WTC11 (cell line): ENCODE data around the gene IDH3B. TPM values are rescaled to one million over a fixed set of nuclear protein-coding genes. Genes with fewer than 3 reads are reported as not detected.

Source experiments
- ATAC-seq: fragments of 200-7000 bp; cut with Tn5 transposase; 2 replicates; pipeline ENCODE4 v1.10.0; 2021; ENCODE audit warnings: mild to moderate bottlenecking, moderate library complexity
- CTCF ChIA-PET: fragments of 300-600 bp; sonication (Branson Sonifier 250); formaldehyde crosslinking; loops from one replicate; lab custom pipeline; 2021; ENCODE audit warnings: antibody characterized with exemption; lab: Charles Lee
- POLR2A ChIA-PET: fragments of 350-600 bp; sonication (Branson Sonifier 250); formaldehyde crosslinking; loops from one replicate; lab custom pipeline; 2021; ENCODE audit warnings: antibody characterized with exemption; lab: Charles Lee
- DNase-seq: peaks from one replicate; pipeline ENCODE4 v3.0.0; 2021; ENCODE audit warnings: low spot score
- H3K27ac Mint-ChIP-seq: 2 replicates; pipeline ENCODE4 v1.8.0; 2021; ENCODE audit warnings: mixed read lengths
- H3K27me3 Mint-ChIP-seq: 2 replicates; pipeline ENCODE4 v1.8.0; 2021; ENCODE audit warnings: low read depth, mild to moderate bottlenecking, moderate library complexity, mixed read lengths
- H3K36me3 Mint-ChIP-seq: 2 replicates; pipeline ENCODE4 v1.8.0; 2021; ENCODE audit warnings: mixed read lengths
- H3K4me1 Mint-ChIP-seq: 2 replicates; pipeline ENCODE4 v1.8.0; 2022; ENCODE audit warnings: mixed read lengths
- H3K4me3 Mint-ChIP-seq: 2 replicates; pipeline ENCODE4 v1.8.0; 2021; ENCODE audit warnings: mild to moderate bottlenecking, moderate library complexity, mixed read lengths
- H3K9me3 Mint-ChIP-seq: 2 replicates; pipeline ENCODE4 v1.8.0; 2021; ENCODE audit warnings: mixed read lengths
- CTCF ChIP-seq: fragments of 200-600 bp; IDR thresholded peaks from 2 replicates; pipeline ENCODE4 v1.8.0; 2022; ENCODE audit warnings: antibody characterized with exemption
- E2F4 ChIP-seq: sonication (generic); formaldehyde crosslinking; IDR thresholded peaks from 2 replicates; pipeline ENCODE4 v1.8.1; 2022; ENCODE audit warnings: low read depth, mild to moderate bottlenecking, moderate library complexity, missing genetic modification reagents, borderline replicate concordance
- ESRRA ChIP-seq: sonication (generic); formaldehyde crosslinking; IDR thresholded peaks from 2 replicates; pipeline ENCODE4 v1.8.1; 2022; ENCODE audit warnings: mild to moderate bottlenecking, missing genetic modification reagents, borderline replicate concordance
- FOXK1 ChIP-seq: sonication (generic); formaldehyde crosslinking; IDR thresholded peaks from 2 replicates; pipeline ENCODE4 v1.8.0; 2022; ENCODE audit warnings: mild to moderate bottlenecking, moderate library complexity, missing genetic modification reagents
- GTF2I ChIP-seq: fragments of 250-450 bp; sonication (Bioruptor Pico); conservative IDR thresholded peaks from 2 replicates; pipeline ENCODE4 v1.4.0; 2021; ENCODE audit warnings: mild to moderate bottlenecking
- JUN ChIP-seq: sonication (generic); formaldehyde crosslinking; IDR thresholded peaks from 2 replicates; pipeline ENCODE4 v1.8.0; 2023; ENCODE audit warnings: mild to moderate bottlenecking, missing genetic modification reagents
- MYBL2 ChIP-seq: sonication (generic); formaldehyde crosslinking; IDR thresholded peaks from 2 replicates; pipeline ENCODE4 v1.8.1; 2023; ENCODE audit warnings: mild to moderate bottlenecking, moderate library complexity, missing genetic modification reagents
- NR1H2 ChIP-seq: sonication (generic); formaldehyde crosslinking; IDR thresholded peaks from 2 replicates; pipeline ENCODE4 v1.9.0; 2021; ENCODE audit warnings: mild to moderate bottlenecking, moderate library complexity, missing genetic modification reagents
- RELA ChIP-seq: sonication (generic); formaldehyde crosslinking; IDR thresholded peaks from 2 replicates; pipeline ENCODE4 v1.8.1; 2022; ENCODE audit warnings: missing genetic modification reagents, mild to moderate bottlenecking, borderline replicate concordance
- TCF7 ChIP-seq: sonication (generic); formaldehyde crosslinking; IDR thresholded peaks from 2 replicates; pipeline ENCODE4 v1.8.0; 2022; ENCODE audit warnings: mild to moderate bottlenecking, low read depth, missing genetic modification reagents, moderate library complexity
- TEAD4 ChIP-seq: sonication (generic); formaldehyde crosslinking; IDR thresholded peaks from 2 replicates; pipeline ENCODE4 v1.8.0; 2022; ENCODE audit warnings: mild to moderate bottlenecking, missing genetic modification reagents
- ZNF138 ChIP-seq: sonication (generic); formaldehyde crosslinking; conservative IDR thresholded peaks from 2 replicates; pipeline ENCODE4 v1.8.1; 2022; ENCODE audit warnings: mild to moderate bottlenecking, moderate library complexity, missing genetic modification reagents
- ZSCAN18 ChIP-seq: fragments of 250-450 bp; sonication (Bioruptor Pico); IDR thresholded peaks from 2 replicates; pipeline ENCODE4 v2.1.2; 2022; ENCODE audit warnings: mild to moderate bottlenecking, moderate library complexity
- total RNA-seq: library from RNA; stranded (reverse); gene quantifications from 3 replicates; pipeline ENCODE4 v1.2.3, GENCODE V29; 2021
- TF ChIP-seq, protein P1 (sequence below): sonication (generic); formaldehyde crosslinking; IDR thresholded peaks from 2 replicates; pipeline ENCODE4 v1.8.1; 2022; ENCODE audit warnings: mild to moderate bottlenecking, missing genetic modification reagents, moderate library complexity, borderline replicate concordance
- TF ChIP-seq, protein P2 (sequence below): sonication (generic); formaldehyde crosslinking; IDR thresholded peaks from 2 replicates; pipeline ENCODE4 v1.8.0; 2023; ENCODE audit warnings: missing genetic modification reagents
- TF ChIP-seq, protein P3 (sequence below): sonication (generic); formaldehyde crosslinking; IDR thresholded peaks from 2 replicates; pipeline ENCODE4 v1.8.1; 2023; ENCODE audit warnings: mild to moderate bottlenecking, missing genetic modification reagents

IDH3B gene
- total RNA-seq, 1 experiment from 2014 or later = 136 TPM

GRCh38 chr20:2673453-2673852 is 9.4 kb upstream of the IDH3B start:
- DNase-seq (no peak), ATAC-seq (no peak)
- no peak overlapping the region for H3K4me3 Mint-ChIP-seq
- H3K36me3 Mint-ChIP-seq = no peaks in the 10 kb centered on the region
- ChIA-PET CTCF (interaction anchor here (0.7 to 2.3 kb wide), 12 partner anchors 9 to 286 kb away, joined by 3 to 12 read pairs (median 4); partner anchors contain the start of gene IDH3B), POLR2A (no interaction called here)
- TF ChIP-seq GTF2I (CRISPR knock-in tag) (no peak), E2F4 (CRISPR knock-in tag) (no peak), RELA (no peak)
- no peaks in the 10 kb centered on the region for H3K9me3 Mint-ChIP-seq
- H3K4me1 Mint-ChIP-seq = 0 out of 2 replicates have a peak, but pooled peaks cover 3% of the 10 kb centered on the region
- no peak overlapping the region for H3K27ac Mint-ChIP-seq
- H3K27me3 Mint-ChIP-seq = peaks cover 23% of the 10 kb centered on the region

DNA sequence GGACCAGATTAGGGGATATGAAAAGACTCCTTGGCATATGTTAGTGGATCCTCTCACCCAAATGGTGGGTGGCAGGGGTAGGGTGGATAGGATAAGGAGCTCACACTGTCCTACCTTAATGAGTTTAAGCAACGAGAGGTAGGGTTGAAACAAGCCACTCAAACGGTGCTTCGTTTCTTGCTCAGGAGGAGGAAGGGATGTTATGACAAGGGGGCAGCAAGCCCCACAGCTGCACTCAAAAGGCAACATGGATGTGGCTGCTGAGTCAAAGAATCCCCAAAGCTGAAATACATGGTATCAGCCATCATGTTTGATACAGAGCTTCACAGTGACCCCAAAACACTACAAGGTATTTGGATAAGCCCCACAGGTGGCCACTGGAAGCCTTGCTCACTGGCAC is 8.4 kb upstream of the IDH3B start:
- Mint-ChIP-seq H3K27ac (no peak overlapping the region), H3K36me3 (no peaks in the 10 kb centered on the region), H3K4me1 (0 out of 2 replicates have a peak, but pooled peaks cover 3% of the 10 kb centered on the region), H3K9me3 (no peaks in the 10 kb centered on the region), H3K4me3 (no peak overlapping the region), H3K27me3 (peaks cover 31% of the 10 kb centered on the region)
- TF ChIP-seq JUN (CRISPR knock-in tag) (no peak), ZNF138 (CRISPR knock-in tag) (no peak), ESRRA (CRISPR knock-in tag) (no peak), TEAD4 (CRISPR knock-in tag) (no peak), MYBL2 (CRISPR knock-in tag) (no peak), FOXK1 (no peak), ZSCAN18 (no peak), NR1H2 (CRISPR knock-in tag) (no peak)
- TF ChIP-seq, protein P1, sequence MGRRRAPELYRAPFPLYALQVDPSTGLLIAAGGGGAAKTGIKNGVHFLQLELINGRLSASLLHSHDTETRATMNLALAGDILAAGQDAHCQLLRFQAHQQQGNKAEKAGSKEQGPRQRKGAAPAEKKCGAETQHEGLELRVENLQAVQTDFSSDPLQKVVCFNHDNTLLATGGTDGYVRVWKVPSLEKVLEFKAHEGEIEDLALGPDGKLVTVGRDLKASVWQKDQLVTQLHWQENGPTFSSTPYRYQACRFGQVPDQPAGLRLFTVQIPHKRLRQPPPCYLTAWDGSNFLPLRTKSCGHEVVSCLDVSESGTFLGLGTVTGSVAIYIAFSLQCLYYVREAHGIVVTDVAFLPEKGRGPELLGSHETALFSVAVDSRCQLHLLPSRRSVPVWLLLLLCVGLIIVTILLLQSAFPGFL (CRISPR knock-in tag) = no peak
- TF ChIP-seq, protein P2, sequence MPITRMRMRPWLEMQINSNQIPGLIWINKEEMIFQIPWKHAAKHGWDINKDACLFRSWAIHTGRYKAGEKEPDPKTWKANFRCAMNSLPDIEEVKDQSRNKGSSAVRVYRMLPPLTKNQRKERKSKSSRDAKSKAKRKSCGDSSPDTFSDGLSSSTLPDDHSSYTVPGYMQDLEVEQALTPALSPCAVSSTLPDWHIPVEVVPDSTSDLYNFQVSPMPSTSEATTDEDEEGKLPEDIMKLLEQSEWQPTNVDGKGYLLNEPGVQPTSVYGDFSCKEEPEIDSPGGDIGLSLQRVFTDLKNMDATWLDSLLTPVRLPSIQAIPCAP (CRISPR knock-in tag) = no peak
- TF ChIP-seq, protein P3, sequence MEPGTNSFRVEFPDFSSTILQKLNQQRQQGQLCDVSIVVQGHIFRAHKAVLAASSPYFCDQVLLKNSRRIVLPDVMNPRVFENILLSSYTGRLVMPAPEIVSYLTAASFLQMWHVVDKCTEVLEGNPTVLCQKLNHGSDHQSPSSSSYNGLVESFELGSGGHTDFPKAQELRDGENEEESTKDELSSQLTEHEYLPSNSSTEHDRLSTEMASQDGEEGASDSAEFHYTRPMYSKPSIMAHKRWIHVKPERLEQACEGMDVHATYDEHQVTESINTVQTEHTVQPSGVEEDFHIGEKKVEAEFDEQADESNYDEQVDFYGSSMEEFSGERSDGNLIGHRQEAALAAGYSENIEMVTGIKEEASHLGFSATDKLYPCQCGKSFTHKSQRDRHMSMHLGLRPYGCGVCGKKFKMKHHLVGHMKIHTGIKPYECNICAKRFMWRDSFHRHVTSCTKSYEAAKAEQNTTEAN (CRISPR knock-in tag) = no peak
- POLR2A ChIA-PET = no interaction called here
- CTCF ChIA-PET = interaction anchor here (0.9 to 1.5 kb wide), 8 partner anchors 9 to 142 kb away, joined by 3 to 6 read pairs (median 4); partner anchors contain the start of gene IDH3B
- no peak for DNase-seq
- ATAC-seq = no peak

GRCh38 chr20:2671977-2672376 is 8.0 kb upstream of the IDH3B start:
- ATAC-seq (peak; percentile 94), DNase-seq (peak; percentile 66)
- Mint-ChIP-seq H3K4me3 (no peak overlapping the region), H3K27ac (no peak overlapping the region), H3K4me1 (0 out of 2 replicates have a peak, but pooled peaks cover 3% of the 10 kb centered on the region), H3K27me3 (peaks cover 32% of the 10 kb centered on the region), H3K36me3 (no peaks in the 10 kb centered on the region)
- ChIA-PET POLR2A (no interaction called here), CTCF (interaction anchor here (0.6 to 1.1 kb wide), 21 partner anchors 8 to 464 kb away, joined by 3 to 12 read pairs (median 4); partner anchors contain the start of genes CPXM1, IDH3B and NOP56)
- TF ChIP-seq CTCF = peak; percentile 25; the same call in 1 of the 2 replicates
- TF ChIP-seq TCF7 (CRISPR knock-in tag) = no peak
- TF ChIP-seq, all 79 proteins: peak for 1
- no peaks in the 10 kb centered on the region for H3K9me3 Mint-ChIP-seq
